CD14-positive monocyte (primary cell): ENCODE results near the gene MACC1. TPM values are rescaled to one million over a fixed set of nuclear protein-coding genes. Genes with fewer than 3 reads are reported as not detected.

ENCODE experiments used
- DNase-seq, 3 donors: peaks; one replicate each; pipeline ENCODE4 v3.0.0-alpha.2; 2011 to 2022
- H2AFZ ChIP-seq: 2 replicates; pipeline ENCODE4 v1.6.0; 2012; ENCODE audit warnings: mild to moderate bottlenecking, low read depth, low read length, inconsistent platforms; ENCODE audit not compliant: insufficient read depth, poor library complexity, severe bottlenecking
- H3K27ac ChIP-seq, 2 donors: 1 replicate in 1 of 2; 2 replicates in 1 of 2; pipeline ENCODE4 v1.5.1; 2012 to 2013; ENCODE audit warnings: low read length in 2 of 2, control low read depth in 1 of 2, inconsistent platforms in 1 of 2, low read depth in 1 of 2, mild to moderate bottlenecking in 1 of 2
- H3K27me3 ChIP-seq, 2 donors: one replicate each; pipeline versions ENCODE4 v1.6.0 to v1.6.1; 2011 to 2013; ENCODE audit warnings: low read length in 2 of 2; ENCODE audit not compliant: control insufficient read depth in 2 of 2, insufficient read depth in 2 of 2
- H3K36me3 ChIP-seq, 2 donors: replicated peaks in 1 of 2; 1 replicate in 1 of 2; 2 replicates in 1 of 2; pipeline versions ENCODE4 v1.5.1 to v1.6.1; 2012 to 2013; ENCODE audit warnings: low read length in 2 of 2, control low read depth in 1 of 2, inconsistent platforms in 1 of 2, mild to moderate bottlenecking in 1 of 2; ENCODE audit not compliant: insufficient read depth in 2 of 2, control insufficient read depth in 1 of 2
- H3K4me1 ChIP-seq, 2 donors: 1 replicate in 1 of 2; 2 replicates in 1 of 2; pipeline versions ENCODE4 v1.5.1 to v1.6.1; 2012 to 2013; ENCODE audit warnings: low read length in 2 of 2, control low read depth in 1 of 2, inconsistent platforms in 1 of 2, mild to moderate bottlenecking in 1 of 2, moderate library complexity in 1 of 2; ENCODE audit not compliant: insufficient read depth in 2 of 2, control insufficient read depth in 1 of 2
- H3K4me2 ChIP-seq: replicated peaks from 2 replicates; pipeline ENCODE3; 2012; ENCODE audit warnings: low read length, moderate library complexity, mild to moderate bottlenecking; ENCODE audit not compliant: poor library complexity, severe bottlenecking; ENCODE audit errors: extremely low read depth
- H3K4me3 ChIP-seq, 3 experiments: fragments of 200-600 bp in 1 of 3; sonication (generic) in 1 of 3; replicated peaks in 1 of 3; 1 replicate in 2 of 3; 2 replicates in 1 of 3; pipeline ENCODE4 v1.5.1; 2011 to 2013; ENCODE audit warnings: low read length in 3 of 3, mild to moderate bottlenecking in 3 of 3, control low read depth in 2 of 3, low read depth in 2 of 3, inconsistent platforms in 1 of 3, moderate library complexity in 1 of 3
- H3K79me2 ChIP-seq: 2 replicates; pipeline ENCODE4 v1.6.0; 2012; ENCODE audit warnings: mild to moderate bottlenecking, control low read depth, inconsistent platforms, low read length, moderate library complexity; ENCODE audit not compliant: insufficient read depth
- H3K9ac ChIP-seq: 2 replicates; pipeline ENCODE4 v1.6.0; 2017; ENCODE audit warnings: low read length, mild to moderate bottlenecking; ENCODE audit not compliant: insufficient read depth, poor library complexity, severe bottlenecking
- H3K9me3 ChIP-seq, 2 donors: replicated peaks in 1 of 2; 1 replicate in 1 of 2; 2 replicates in 1 of 2; pipeline versions ENCODE4 v1.5.1 to v1.6.1; 2012 to 2013; ENCODE audit warnings: low read length in 2 of 2, control low read depth in 1 of 2; ENCODE audit not compliant: control insufficient read depth in 1 of 2, insufficient read depth in 1 of 2
- H4K20me1 ChIP-seq: 2 replicates; pipeline ENCODE4 v1.6.0; 2012; ENCODE audit warnings: mild to moderate bottlenecking, low read length, control low read depth, moderate library complexity; ENCODE audit not compliant: insufficient read depth
- H3K27ac Mint-ChIP-seq, 7 donors: one replicate each; pipeline ENCODE4 v1.8.0; 2020; ENCODE audit warnings: mild to moderate bottlenecking in 7 of 7, mixed read lengths in 7 of 7, moderate library complexity in 6 of 7, inconsistent platforms in 2 of 7
- H3K27me3 Mint-ChIP-seq, 3 donors: one replicate each; pipeline ENCODE4 v1.8.0; 2021 to 2022; ENCODE audit warnings: low read depth in 3 of 3, mild to moderate bottlenecking in 3 of 3, mixed read lengths in 3 of 3, moderate library complexity in 3 of 3, inconsistent platforms in 1 of 3
- H3K36me3 Mint-ChIP-seq, 2 donors: one replicate each; pipeline ENCODE4 v1.8.0; 2020; ENCODE audit warnings: mixed read lengths in 2 of 2, inconsistent platforms in 1 of 2, mild to moderate bottlenecking in 1 of 2
- H3K4me1 Mint-ChIP-seq: one replicate; pipeline ENCODE4 v1.8.0; 2020; ENCODE audit warnings: mild to moderate bottlenecking, mixed read lengths
- H3K4me3 Mint-ChIP-seq, 2 donors: one replicate each; pipeline ENCODE4 v1.8.0; 2020; ENCODE audit warnings: mild to moderate bottlenecking in 2 of 2, mixed read lengths in 2 of 2, moderate library complexity in 1 of 2
- H3K9me3 Mint-ChIP-seq, 7 donors: one replicate each; pipeline ENCODE4 v1.8.0; 2020 to 2022; ENCODE audit warnings: mixed read lengths in 7 of 7, mild to moderate bottlenecking in 6 of 7, moderate library complexity in 6 of 7, inconsistent platforms in 2 of 7
- CTCF ChIP-seq: fragments of 200-600 bp; IDR thresholded peaks from one replicate; pipeline ENCODE4 v1.8.0; 2022; ENCODE audit warnings: antibody characterized with exemption, mild to moderate bottlenecking
- WGBS: methylation state at CpG from one replicate; pipeline ENCODE4 v1.1.5; 2013; ENCODE audit warnings: missing lambda C conversion rate; ENCODE audit not compliant: insufficient coverage; 5-methylcytosine and 5-hydroxymethylcytosine counted together
- intact Hi-C, 2 donors: fragments of 100-400 bp; cut with micrococcal nuclease; formaldehyde crosslinking; loops; one replicate each; pipeline versions ENCODE4 v1.15.0 to v1.15.1; 2023
- polyA plus RNA-seq, 3 donors: library from polyadenylated mRNA; depleted of rRNA in 1 of 3; unstranded in 2 of 3; stranded (reverse) in 1 of 3; fragments of 300-500 nt in 2 of 3; fragments of >200 nt in 1 of 3; fragmentation: Illumina TruSeq in 2 of 3; gene quantifications; 1 replicate in 2 of 3; 2 replicates in 1 of 3; pipeline ENCODE4 v1.2.3, GENCODE V29; 2012 to 2021

The MACC1 gene
- polyA plus RNA-seq, 3 donors, result not detected

GRCh38 chr7:20200361-20200760 lies 16.8 kb downstream of the MACC1 start:
- H3K27ac ChIP-seq, result peak overlapping the region in 1 of 2 donors; percentile 86
- WGBS, result no CpG with 5 or more reads among the region's 3 CpGs
- peak overlapping the region; percentile 37 for H3K4me2 ChIP-seq

GRCh38 chr7:20199015-20199737 lies 18.0 kb downstream of the MACC1 start:
- Mint-ChIP-seq H3K4me3 (no peak overlapping the region), H3K27ac (peak overlapping the region; percentile 83 to 92 (median 89)), H3K27me3 (peaks cover 0 to 2% (median 0%) of the 10 kb centered on the region in 3 donors), H3K9me3 (peaks cover 0 to 2% (median 0%) of the 10 kb centered on the region in 7 donors), H3K36me3 (no peaks in the 10 kb centered on the region), H3K4me1 (peaks cover 48% of the 10 kb centered on the region)
- no CpG with 5 or more reads among the region's 2 CpGs for WGBS
- Histone ChIP-seq H3K4me1 (peaks cover 35 to 53% of the 10 kb centered on the region in 2 donors), H3K27me3 (no peaks in the 10 kb centered on the region), H3K27ac (peak overlapping the region; percentile 31 to 86), H3K36me3 (no peaks in the 10 kb centered on the region), H2AFZ (no peak overlapping the region), H3K4me2 (peak overlapping the region; percentile 42), H4K20me1 (no peaks in the 10 kb centered on the region), H3K9ac (no peak overlapping the region), H3K9me3 (no peaks in the 10 kb centered on the region), H3K79me2 (no peaks in the 10 kb centered on the region), H3K4me3 (peak overlapping the region in 1 of 3 experiments; percentile 32)
- intact Hi-C loops, result no loop called here
- TF ChIP-seq CTCF, result no peak
- peak; percentile 91 to 95 (median 93) for DNase-seq

More at GRCh38 chr7:20200361-20200760, 16.8 kb downstream of the MACC1 start:
- Mint-ChIP-seq H3K36me3 (no peaks in the 10 kb centered on the region), H3K27me3 (peaks cover 0 to 2% (median 0%) of the 10 kb centered on the region in 3 donors), H3K4me1 (peaks cover 37% of the 10 kb centered on the region), H3K27ac (peak overlapping the region; percentile 79 to 95 (median 83)), H3K9me3 (peaks cover 0 to 4% (median 0%) of the 10 kb centered on the region in 7 donors), H3K4me3 (peak overlapping the region in 1 of 2 donors; percentile 46)
- H2AFZ ChIP-seq, result no peak overlapping the region
- H3K4me3 ChIP-seq, result peak overlapping the region in 1 of 3 experiments; percentile 33
- H3K79me2 ChIP-seq, result no peaks in the 10 kb centered on the region
- TF ChIP-seq CTCF, result no peak
- no peak overlapping the region for H3K9ac ChIP-seq
- H3K36me3 ChIP-seq, result no peaks in the 10 kb centered on the region
- no peaks in the 10 kb centered on the region for H3K27me3 ChIP-seq
- no peaks in the 10 kb centered on the region for H4K20me1 ChIP-seq
- peaks cover 26 to 41% of the 10 kb centered on the region in 2 donors for H3K4me1 ChIP-seq
- intact Hi-C loops, result loop anchor here in 1 of 2 donors (2.0 to 10.0 kb wide), 5 partner anchors 18 to 394 kb away; no protein-coding TSS in a partner anchor
- DNase-seq, result peak; percentile 64 to 85 (median 77)
- H3K9me3 ChIP-seq, result no peaks in the 10 kb centered on the region
